Posterior vena cava (tissue), 2 donors: ENCODE data around the gene MACROD2. TPM values are rescaled to one million over a fixed set of nuclear protein-coding genes. Genes with fewer than 3 reads are reported as not detected.
"Not testable (repeated sequence)": the region's sequence is repeated elsewhere in the genome, so short reads cannot be mapped to it uniquely, and the experiment has no call there.

Source experiments
- DNase-seq: peaks from one replicate; pipeline ENCODE4 v3.0.0-alpha.2; 2020; ENCODE audit warnings: low spot score
- intact Hi-C, 2 donors: fragments of 100-400 bp; cut with DNase I; formaldehyde crosslinking; loops; one replicate each; pipeline versions ENCODE4 v1.14.1 to v1.14.2; 2022 to 2023
- total RNA-seq, 2 donors: library from RNA; stranded (reverse); fragmentation: NEBNext Ultra II Directional; extraction: Animal tissue kit (Norgen Biotek cat#: 25700); gene quantifications; one replicate each; pipeline ENCODE4 v1.2.1, GENCODE V29; 2021
- donor health status: DM: yes; HTN: yes; CAD: no.
- donor health status: DM: yes; HTN: yes; CAD: no.

MACROD2 gene
- total RNA-seq, 2 donors from 2014 or later, result 15.5 to 25.5 TPM

GRCh38 chr20:15364781-15365180, 1369.5 kb downstream of the MACROD2 start:
- intact Hi-C loops, result no loop called here

GRCh38 chr20:15370370-15370769, 1375.1 kb downstream of the MACROD2 start:
- no peak for DNase-seq
- intact Hi-C loops, result no loop called here

More at GRCh38 chr20:15364781-15365180, 1369.5 kb downstream of the MACROD2 start:
- DNase-seq, result no peak

GRCh38 chr20:15374682-15375081, 1379.4 kb downstream of the MACROD2 start:
- intact Hi-C loops, result no loop called here
- DNase-seq, result no peak

GRCh38 chr20:15375836-15376235, 1380.5 kb downstream of the MACROD2 start:
- intact Hi-C loops, result no loop called here
- no peak for DNase-seq

- intact Hi-C loops, DNase-seq: not testable (repeated sequence)
These were observed 1382.3 kb downstream of the MACROD2 start for GRCh38 chr20:15377603-15378002.

DNA sequence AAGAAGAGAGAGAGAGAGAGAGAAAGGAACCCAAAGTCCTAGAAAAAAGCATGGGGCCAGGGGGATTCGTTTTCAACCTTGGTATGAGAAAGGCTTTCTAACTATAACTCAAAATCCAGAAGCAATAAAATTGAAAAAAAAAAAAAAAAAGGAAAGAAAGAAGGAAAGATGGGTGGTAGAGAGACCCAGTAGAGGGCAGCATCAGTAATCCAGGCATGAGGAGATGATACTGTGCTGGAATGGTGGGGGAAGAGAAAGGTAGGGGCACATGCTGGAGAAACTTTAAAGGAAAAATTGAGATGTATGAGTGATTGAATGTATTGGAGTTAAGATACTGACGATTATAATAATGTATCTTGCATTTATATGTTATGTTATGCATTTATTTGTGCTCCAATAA, 1382.8 kb downstream of the MACROD2 start:
- no peak for DNase-seq
- intact Hi-C loops, result no loop called here

DNA sequence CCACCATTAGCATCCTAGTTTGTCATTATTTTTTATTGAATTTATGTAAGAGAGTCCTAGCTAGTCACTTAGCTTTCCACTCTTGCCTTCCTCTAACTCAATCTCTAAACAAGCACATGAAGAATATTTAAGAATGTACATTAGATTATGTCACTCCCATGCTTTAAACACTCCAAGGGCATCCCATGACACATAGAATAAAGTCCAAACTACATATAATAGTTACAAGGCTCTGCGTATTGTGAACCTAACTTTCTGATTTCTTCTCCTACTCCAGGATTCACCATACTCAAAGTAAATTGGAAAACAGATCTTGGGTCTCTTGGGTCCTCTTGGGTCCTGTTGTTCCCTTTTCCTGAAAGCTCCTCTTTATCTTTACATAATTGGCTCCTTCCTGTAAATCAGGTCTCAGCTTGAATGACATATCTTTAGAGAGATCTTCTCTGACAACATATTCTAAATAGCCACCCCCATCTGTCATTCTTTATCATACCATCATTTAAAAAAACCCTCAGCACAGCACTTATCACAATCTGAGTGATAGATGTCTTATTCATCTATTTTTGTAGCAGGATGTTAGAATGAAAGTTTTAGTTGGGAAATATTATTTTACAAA, 1384.5 kb downstream of the MACROD2 start:
- intact Hi-C loops, result no loop called here
- no peak for DNase-seq

- no peak for DNase-seq
- intact Hi-C loops, result no loop called here
These were observed 1385.5 kb downstream of the MACROD2 start for GRCh38 chr20:15380770-15381169.

GRCh38 chr20:15387228-15387627, 1391.9 kb downstream of the MACROD2 start:
- DNase-seq, result no peak

GRCh38 chr20:15395457-15395856, 1400.1 kb downstream of the MACROD2 start:
- no peak for DNase-seq
- intact Hi-C loops, result no loop called here

More at GRCh38 chr20:15387228-15387627, 1391.9 kb downstream of the MACROD2 start:
- intact Hi-C loops, result no loop called here

GRCh38 chr20:15396026-15396425, 1400.7 kb downstream of the MACROD2 start:
- DNase-seq, result no peak
- intact Hi-C loops, result no loop called here

DNA sequence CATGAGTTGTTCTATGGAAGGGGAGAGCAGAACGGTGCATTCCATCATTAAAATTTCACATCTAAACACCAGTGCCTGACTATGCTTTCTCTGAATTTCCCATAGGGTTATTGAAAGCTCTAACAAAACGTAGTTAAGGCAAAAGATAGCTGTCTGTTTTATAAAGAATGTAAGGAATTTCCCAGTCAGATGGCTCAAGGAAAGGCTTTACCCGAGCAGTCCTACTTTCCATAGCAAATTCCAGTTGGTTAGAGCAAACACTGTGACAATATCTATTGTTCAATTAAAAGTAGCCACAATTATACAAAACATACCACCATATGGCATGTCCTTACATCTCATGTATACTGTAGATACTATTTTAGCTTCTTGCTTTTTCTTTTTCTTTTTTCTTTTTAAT, 1401.6 kb downstream of the MACROD2 start:
- no peak for DNase-seq
- intact Hi-C loops, result no loop called here

GRCh38 chr20:15399781-15400180, 1404.5 kb downstream of the MACROD2 start:
- no peak for DNase-seq
- intact Hi-C loops, result loop anchor here in 1 of 2 donors (5.0 kb wide), 1 partner anchor 628 kb away; no protein-coding TSS in a partner anchor

- DNase-seq, result no peak
- intact Hi-C loops, result no loop called here
These were observed 1410.8 kb downstream of the MACROD2 start for GRCh38 chr20:15406072-15406471.

GRCh38 chr20:15411781-15412180, 1416.5 kb downstream of the MACROD2 start:
- no peak for DNase-seq
- intact Hi-C loops, result no loop called here

GRCh38 chr20:15415908-15416307, 1420.6 kb downstream of the MACROD2 start:
- intact Hi-C loops, result loop anchor here in 1 of 2 donors (2.0 kb wide), 1 partner anchor 77 kb away; no protein-coding TSS in a partner anchor
- no peak for DNase-seq

DNA sequence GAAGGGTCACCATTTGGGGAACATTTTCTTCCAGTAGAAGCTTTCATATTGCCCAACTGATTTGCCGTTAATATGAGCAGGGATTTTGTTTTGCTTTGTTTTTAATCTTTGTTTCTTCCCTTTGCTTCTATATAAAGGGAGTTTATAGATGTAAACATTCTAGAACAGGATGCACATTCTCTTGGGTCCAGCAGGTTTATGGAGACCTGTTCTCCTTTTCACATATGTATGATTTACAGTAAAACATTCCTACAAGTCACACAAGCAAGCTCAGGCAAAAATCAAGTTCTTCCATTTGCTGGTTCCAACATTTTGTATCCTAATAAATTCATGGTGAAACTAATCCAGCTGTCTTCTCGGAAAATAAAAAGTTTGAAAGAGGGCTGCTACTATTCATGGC, 1424.5 kb downstream of the MACROD2 start:
- intact Hi-C loops, result no loop called here
- no peak for DNase-seq

GRCh38 chr20:15422966-15423365, 1427.7 kb downstream of the MACROD2 start:
- intact Hi-C loops, result no loop called here
- DNase-seq, result no peak

- intact Hi-C loops, result no loop called here
- DNase-seq, result no peak
These were observed 1444.2 kb downstream of the MACROD2 start for GRCh38 chr20:15439551-15439950.

DNA sequence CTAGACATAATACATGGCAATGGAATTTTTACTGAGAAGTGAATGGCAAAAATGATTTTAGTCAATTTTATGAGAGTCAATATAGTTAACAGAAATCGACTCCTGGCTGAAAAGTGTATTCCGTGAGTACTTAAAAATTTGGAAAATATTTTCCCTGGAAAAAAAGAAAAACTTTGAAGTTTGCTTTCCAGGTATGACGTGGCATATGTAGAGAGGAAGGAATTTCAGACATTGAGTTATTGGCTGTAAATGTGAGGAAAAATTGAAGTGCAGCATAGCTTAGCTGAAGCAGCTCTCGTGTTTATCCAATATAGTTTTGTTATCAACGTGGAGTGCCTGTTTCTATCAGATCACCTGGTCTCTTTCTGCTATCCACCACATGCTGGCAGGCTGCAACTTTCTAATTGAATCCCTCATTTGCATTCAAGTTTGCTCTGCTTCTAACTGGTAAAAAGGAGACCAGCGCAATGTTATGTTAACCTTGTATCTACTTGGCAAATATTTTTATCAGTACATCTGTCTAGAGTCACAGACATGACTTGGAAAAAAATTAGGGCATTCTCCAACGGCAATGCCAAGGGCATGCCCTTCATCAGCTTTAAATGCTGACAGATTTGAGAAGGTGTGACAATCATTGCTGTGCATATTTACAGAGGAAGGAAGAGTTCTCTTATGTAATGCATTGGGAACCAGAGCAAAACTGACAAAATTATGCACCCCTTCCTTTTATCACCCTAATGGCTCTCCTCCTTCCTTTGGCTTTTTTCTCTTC, 1444.9 kb downstream of the MACROD2 start:
- intact Hi-C loops, result no loop called here
- no peak for DNase-seq
